SK-N-SH (cell line): ENCODE results near the gene CENPO. TPM values are rescaled to one million over a fixed set of nuclear protein-coding genes. Genes with fewer than 3 reads are reported as not detected.

Source experiments
- CTCF ChIA-PET: fragments of 300-600, 350-600 bp; formaldehyde crosslinking; extraction: SDS; loops from one replicate; lab custom pipeline; 2021; lab: Yijun Ruan, JAX
- POLR2A ChIA-PET: fragments of 350-600 bp; sonication (Branson Sonifier 250); formaldehyde crosslinking; extraction: SDS; loops from one replicate; lab custom pipeline; 2020; ENCODE audit warnings: antibody characterized with exemption, inconsistent platforms; lab: Yijun Ruan, JAX
- DNase-seq: peaks from one replicate; pipeline ENCODE4 v3.0.0; 2012
- H2AFZ ChIP-seq: fragments of 200-600 bp; sonication (generic); 2 replicates; pipeline ENCODE4 v1.8.1; 2016; ENCODE audit warnings: antibody characterized with exemption, mild to moderate bottlenecking, low read depth
- H3F3A ChIP-seq: fragments of 200-600 bp; sonication (generic); replicated peaks from 2 replicates; pipeline ENCODE3; 2016; ENCODE audit warnings: antibody characterized with exemption, mild to moderate bottlenecking; ENCODE audit not compliant: insufficient read depth
- H3K27ac ChIP-seq, 2 experiments: fragments of 200-500 bp in 1 of 2; fragments of 200-600 bp in 1 of 2; sonication (Bioruptor generic) in 1 of 2; sonication (generic), shearing (Covaris generic) in 1 of 2; 2 replicates each; pipeline versions ENCODE4 v1.5.1 to v1.6.1; 2014 to 2016; ENCODE audit warnings: low read depth in 2 of 2, inconsistent platforms in 1 of 2, low read length in 1 of 2, mild to moderate bottlenecking in 1 of 2, mixed read lengths in 1 of 2
- H3K27me3 ChIP-seq: fragments of 200-600 bp; sonication (generic), shearing (Covaris generic); 2 replicates; pipeline ENCODE4 v1.6.1; 2016; ENCODE audit warnings: mixed run types; ENCODE audit not compliant: insufficient read depth
- H3K36me3 ChIP-seq, 2 experiments: fragments of 200-500 bp in 1 of 2; fragments of 200-600 bp in 1 of 2; sonication (Bioruptor generic) in 1 of 2; sonication (generic) in 1 of 2; replicated peaks in 1 of 2; 2 replicates each; pipeline versions ENCODE3 to v1.5.1; 2014 to 2016; ENCODE audit warnings: low read length in 1 of 2, mild to moderate bottlenecking in 1 of 2; ENCODE audit not compliant: insufficient read depth in 2 of 2, control insufficient read depth in 1 of 2
- H3K4me1 ChIP-seq, 2 experiments: fragments of 200-500 bp in 1 of 2; fragments of 200-600 bp in 1 of 2; sonication (Bioruptor generic) in 1 of 2; sonication (generic), shearing (Covaris generic) in 1 of 2; 2 replicates each; pipeline versions ENCODE4 v1.5.1 to v1.6.1; 2014 to 2016; ENCODE audit warnings: low read depth in 1 of 2, low read length in 1 of 2, mixed run types in 1 of 2; ENCODE audit not compliant: insufficient read depth in 2 of 2, control insufficient read depth in 1 of 2
- H3K4me2 ChIP-seq: fragments of 200-600 bp; sonication (generic), shearing (Covaris generic); 2 replicates; pipeline ENCODE4 v1.6.1; 2017; ENCODE audit warnings: mixed run types
- H3K4me3 ChIP-seq, 2 experiments: fragments of 200-500 bp in 1 of 2; fragments of 200-600 bp in 1 of 2; sonication (Bioruptor generic) in 1 of 2; sonication (generic), shearing (Covaris generic) in 1 of 2; 2 replicates each; pipeline versions ENCODE4 v1.5.1 to v1.8.1; 2014 to 2016; ENCODE audit warnings: low read depth in 2 of 2, inconsistent platforms in 1 of 2, low read length in 1 of 2, mild to moderate bottlenecking in 1 of 2, mixed read lengths in 1 of 2, moderate library complexity in 1 of 2
- H3K79me2 ChIP-seq: fragments of 200-600 bp; sonication (generic); 2 replicates; pipeline ENCODE4 v1.8.1; 2017; ENCODE audit warnings: mild to moderate bottlenecking; ENCODE audit not compliant: insufficient read depth
- H3K9ac ChIP-seq: fragments of 200-600 bp; sonication (generic); 2 replicates; pipeline ENCODE4 v1.6.1; 2017; ENCODE audit warnings: mixed run types
- H3K9me2 ChIP-seq: fragments of 200-600 bp; sonication (generic); 2 replicates; pipeline ENCODE4 v1.6.1; 2017; ENCODE audit warnings: mixed run types
- H3K9me3 ChIP-seq: fragments of 200-600 bp; sonication (generic); 2 replicates; pipeline ENCODE4 v1.6.1; 2017; ENCODE audit warnings: mixed run types, mild to moderate bottlenecking, moderate library complexity
- H4K20me1 ChIP-seq: fragments of 200-600 bp; sonication (generic); 2 replicates; pipeline ENCODE4 v1.6.1; 2017; ENCODE audit warnings: mild to moderate bottlenecking, mixed run types; ENCODE audit not compliant: insufficient read depth
- CHD2 ChIP-seq: fragments of 150-350 bp; IDR thresholded peaks from 2 replicates; pipeline ENCODE4 v1.6.1; 2018; ENCODE audit warnings: low read length; ENCODE audit not compliant: partially characterized antibody
- EZH2phosphoT487 ChIP-seq: fragments of 200-600 bp; sonication (generic); IDR thresholded peaks from 2 replicates; pipeline ENCODE4 v1.6.1; 2017; ENCODE audit warnings: low read depth, mixed run types, mild to moderate bottlenecking, antibody characterized with exemption, moderate library complexity, borderline replicate concordance
- FOSL2 ChIP-seq: IDR thresholded peaks from 2 replicates; pipeline ENCODE4 v1.4.0; 2012; ENCODE audit warnings: low read depth, mild to moderate bottlenecking, moderate library complexity, borderline replicate concordance
- FOXM1 ChIP-seq: IDR thresholded peaks from 2 replicates; pipeline ENCODE4 v1.4.0; 2012; ENCODE audit warnings: low read depth, mild to moderate bottlenecking
- GABPA ChIP-seq: IDR thresholded peaks from 2 replicates; pipeline ENCODE4 v1.4.0; 2012; ENCODE audit warnings: low read depth, mild to moderate bottlenecking
- IRF3 ChIP-seq: fragments of 150-350 bp; IDR thresholded peaks from 2 replicates; pipeline ENCODE4 v1.6.1; 2016; ENCODE audit warnings: mild to moderate bottlenecking, low read depth, low read length
- JUND ChIP-seq: IDR thresholded peaks from 2 replicates; pipeline ENCODE4 v1.4.0; 2012
- MEF2A ChIP-seq: IDR thresholded peaks from 2 replicates; pipeline ENCODE4 v1.4.0; 2012; ENCODE audit warnings: low read depth, borderline replicate concordance
- NFIC ChIP-seq: IDR thresholded peaks from 2 replicates; pipeline ENCODE4 v1.4.0; 2012; ENCODE audit warnings: borderline replicate concordance
- NRF1 ChIP-seq: IDR thresholded peaks from 2 replicates; pipeline ENCODE4 v1.6.1; 2012; ENCODE audit warnings: low read depth, mild to moderate bottlenecking, low read length
- PBX3 ChIP-seq: IDR thresholded peaks from 2 replicates; pipeline ENCODE4; 2012
- REST ChIP-seq: IDR thresholded peaks from 2 replicates; pipeline ENCODE4 v1.6.1; 2012; ENCODE audit warnings: mild to moderate bottlenecking, low read depth, low read length, moderate library complexity
- RFX5 ChIP-seq: IDR thresholded peaks from 2 replicates; pipeline ENCODE4 v1.6.1; 2012; ENCODE audit warnings: mild to moderate bottlenecking, improper control_type of control experiment, low read length
- SMC3 ChIP-seq: IDR thresholded peaks from 2 replicates; pipeline ENCODE4 v1.6.1; 2012; ENCODE audit warnings: low read depth, low read length, improper control_type of control experiment
- TCF12 ChIP-seq: IDR thresholded peaks from 2 replicates; pipeline ENCODE4 v1.4.0; 2012
- TEAD4 ChIP-seq: IDR thresholded peaks from 2 replicates; pipeline ENCODE4 v1.4.0; 2012; ENCODE audit warnings: mild to moderate bottlenecking, borderline replicate concordance; ENCODE audit not compliant: insufficient read depth
- USF1 ChIP-seq: IDR thresholded peaks from 2 replicates; pipeline ENCODE4 v1.4.0; 2012; ENCODE audit warnings: low read depth, borderline replicate concordance
- YY1 ChIP-seq: IDR thresholded peaks from 2 replicates; pipeline ENCODE4 v1.4.0; 2012; ENCODE audit warnings: low read depth, mild to moderate bottlenecking
- WGBS: methylation state at CpG from one replicate; pipeline ENCODE4 v1.1.6; 2017; ENCODE audit warnings: low lambda C conversion rate; 5-methylcytosine and 5-hydroxymethylcytosine counted together
- polyA plus RNA-seq, 3 experiments: library from polyadenylated mRNA; depleted of rRNA; stranded (reverse); fragments of >200 nt; gene quantifications; 2 replicates each; pipeline ENCODE4 v1.2.3, GENCODE V29; 2012
- TF ChIP-seq, protein P1 (sequence below): fragments of 150-350 bp; IDR thresholded peaks from 2 replicates; pipeline ENCODE4 v1.6.1; 2017; ENCODE audit warnings: antibody characterized with exemption, low read length, low read depth, borderline replicate concordance

Gene CENPO
- polyA plus RNA-seq, 1 of the 3 experiments (the other 2 are of a cell fraction) = 18.3 TPM

- TF ChIP-seq USF1 (no peak), YY1 (no peak), SMC3 (no peak), EZH2phosphoT487 (no peak), PBX3 (no peak), JUND (no peak), FOSL2 (no peak), NRF1 (no peak), FOXM1 (no peak), NFIC (no peak), RFX5 (no peak), MEF2A (no peak)
- H3K4me2 ChIP-seq = no peak overlapping the region
- H3K27me3 ChIP-seq = no peaks in the 10 kb centered on the region
- H4K20me1 ChIP-seq = no peaks in the 10 kb centered on the region
- H2AFZ ChIP-seq = no peak overlapping the region
- H3K79me2 ChIP-seq = no peaks in the 10 kb centered on the region
- WGBS = 100% methylated on average over 3 of the region's 3 CpGs
- ChIA-PET CTCF (interaction anchor here (1.3 kb wide), 1 partner anchor 11 kb away, joined by 3 read pairs; no protein-coding TSS in a partner anchor), POLR2A (no interaction called here)
- H3K4me1 ChIP-seq = peaks cover 0 to 4% of the 10 kb centered on the region in 2 experiments; a peak in 2 of 4 replicates
- no peaks in the 10 kb centered on the region for H3K9me2 ChIP-seq
- no peaks in the 10 kb centered on the region for H3F3A ChIP-seq
- H3K27ac ChIP-seq = no peak overlapping the region
- H3K4me3 ChIP-seq = no peak overlapping the region
- H3K36me3 ChIP-seq = peaks cover 17 to 19% of the 10 kb centered on the region in 2 experiments
- H3K9ac ChIP-seq = no peak overlapping the region
- DNase-seq = no peak
- no peaks in the 10 kb centered on the region for H3K9me3 ChIP-seq
Observed at GRCh38 chr2:24747299-24747698, 45.9 kb upstream of the CENPO start.

- Histone ChIP-seq H2AFZ (no peak overlapping the region), H3K9ac (no peak overlapping the region), H3K4me1 (peaks cover 0 to 3% of the 10 kb centered on the region in 2 experiments; a peak in 1 of 4 replicates), H3K36me3 (peaks cover 14 to 25% of the 10 kb centered on the region in 2 experiments), H3K27ac (no peak overlapping the region), H3K4me2 (no peak overlapping the region), H3K9me3 (no peaks in the 10 kb centered on the region), H4K20me1 (no peaks in the 10 kb centered on the region), H3K79me2 (no peaks in the 10 kb centered on the region), H3K4me3 (no peak overlapping the region), H3K9me2 (no peaks in the 10 kb centered on the region), H3F3A (no peaks in the 10 kb centered on the region), H3K27me3 (no peaks in the 10 kb centered on the region)
- 97% methylated on average over 7 of the region's 7 CpGs for WGBS
- ChIA-PET POLR2A (no interaction called here), CTCF (no interaction called here)
- no peak for DNase-seq
- TF ChIP-seq RFX5 = no peak
- TF ChIP-seq GABPA = no peak
- TF ChIP-seq CHD2 = no peak
- no peak for TF ChIP-seq MEF2A
- no peak for TF ChIP-seq TCF12
- TF ChIP-seq IRF3 = no peak
- TF ChIP-seq SMC3 = no peak
- no peak for TF ChIP-seq REST
- no peak for TF ChIP-seq TEAD4
- TF ChIP-seq, protein P1, sequence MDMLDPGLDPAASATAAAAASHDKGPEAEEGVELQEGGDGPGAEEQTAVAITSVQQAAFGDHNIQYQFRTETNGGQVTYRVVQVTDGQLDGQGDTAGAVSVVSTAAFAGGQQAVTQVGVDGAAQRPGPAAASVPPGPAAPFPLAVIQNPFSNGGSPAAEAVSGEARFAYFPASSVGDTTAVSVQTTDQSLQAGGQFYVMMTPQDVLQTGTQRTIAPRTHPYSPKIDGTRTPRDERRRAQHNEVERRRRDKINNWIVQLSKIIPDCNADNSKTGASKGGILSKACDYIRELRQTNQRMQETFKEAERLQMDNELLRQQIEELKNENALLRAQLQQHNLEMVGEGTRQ = no peak
- TF ChIP-seq USF1 = no peak
Observed at GRCh38 chr2:24749069-24749691, 44.0 kb upstream of the CENPO start.
